A673 (cell line): ENCODE results near the gene REST. TPM values are rescaled to one million over a fixed set of nuclear protein-coding genes. Genes with fewer than 3 reads are reported as not detected.
A peak's percentile ranks its signal among the peaks of the same experiment; 100 is the strongest.

ENCODE experiments used
- BruUV-seq: library from RNA; stranded (reverse); fragments of 400-500 nt; replicated peaks from 2 replicates; lab custom pipeline; 2021; lab: Mats Ljungman, UMichigan
- CTCF ChIA-PET: fragments of 300-600 bp; sonication (Branson Sonifier 250); formaldehyde crosslinking; loops from one replicate; lab custom pipeline; 2022; ENCODE audit warnings: antibody characterized with exemption; lab: Charles Lee
- POLR2A ChIA-PET: fragments of 300-600 bp; sonication (Branson Sonifier 250); formaldehyde crosslinking; loops from one replicate; lab custom pipeline; 2022; ENCODE audit warnings: antibody characterized with exemption; ENCODE audit not compliant: low non-redundant PET; lab: Charles Lee
- DNase-seq: peaks from one replicate; pipeline ENCODE4 v3.0.0-alpha.2; 2015; ENCODE audit warnings: low spot score
- H3K27ac ChIP-seq: fragments of 200-600 bp; sonication (generic); 2 replicates; pipeline ENCODE4 v1.5.1; 2016; ENCODE audit warnings: mixed run types, low read depth, mild to moderate bottlenecking, mixed read lengths, antibody characterized with exemption, low read length; ENCODE audit not compliant: poor library complexity, severe bottlenecking
- H3K27me3 ChIP-seq: fragments of 200-600 bp; sonication (generic); replicated peaks from 2 replicates; pipeline ENCODE4 v1.6.1; 2017; ENCODE audit warnings: mixed run types, low read depth, mild to moderate bottlenecking, mixed read lengths, antibody characterized with exemption, low read length; ENCODE audit not compliant: insufficient read depth, poor library complexity
- H3K36me3 ChIP-seq: fragments of 200-600 bp; sonication (generic); 2 replicates; pipeline ENCODE4 v1.6.1; 2016; ENCODE audit warnings: mixed run types, mild to moderate bottlenecking, mixed read lengths, antibody characterized with exemption, low read length; ENCODE audit not compliant: insufficient read depth, poor library complexity, severe bottlenecking
- H3K4me1 ChIP-seq: fragments of 200-600 bp; sonication (generic); 2 replicates; pipeline ENCODE4 v1.6.1; 2017; ENCODE audit warnings: mixed run types, mild to moderate bottlenecking, mixed read lengths, antibody characterized with exemption, low read length; ENCODE audit not compliant: insufficient read depth, poor library complexity, severe bottlenecking
- H3K4me3 ChIP-seq: fragments of 200-600 bp; sonication (generic); 2 replicates; pipeline ENCODE4 v1.5.1; 2016; ENCODE audit warnings: low read depth, mixed run types, mild to moderate bottlenecking, mixed read lengths, low read length; ENCODE audit not compliant: poor library complexity, severe bottlenecking
- H3K9me3 ChIP-seq: fragments of 200-600 bp; sonication (generic); 2 replicates; pipeline ENCODE4 v1.6.1; 2016; ENCODE audit warnings: mixed run types, low read depth, mild to moderate bottlenecking, mixed read lengths, antibody characterized with exemption, low read length; ENCODE audit not compliant: poor library complexity, severe bottlenecking
- EZH2 ChIP-seq: fragments of 200-600 bp; sonication (generic); IDR thresholded peaks from 2 replicates; pipeline ENCODE4 v1.6.1; 2017; ENCODE audit warnings: borderline replicate concordance, low read depth, mild to moderate bottlenecking, mixed read lengths, antibody characterized with exemption, low read length; ENCODE audit not compliant: poor library complexity, severe bottlenecking
- intact Hi-C: fragments of 100-400 bp; cut with micrococcal nuclease; formaldehyde crosslinking; loops from one replicate; pipeline ENCODE4 v1.10.0; 2022; ENCODE audit not compliant: unreplicated experiment
- total RNA-seq: library from RNA; stranded (reverse); gene quantifications from 2 replicates; pipeline ENCODE4 v1.2.3, GENCODE V29; 2021
- TF ChIP-seq, protein P1 (sequence below): fragments of 300-800, 200-600 bp; sonication (generic); conservative IDR thresholded peaks from 2 replicates; pipeline ENCODE4 v1.5.1; 2017; ENCODE audit warnings: low read depth, mild to moderate bottlenecking, antibody characterized with exemption, low read length, moderate library complexity, mixed read lengths

REST gene
- total RNA-seq, 1 experiment from 2014 or later = 24.6 TPM

- H3K27ac ChIP-seq = no peak overlapping the region
- no peak overlapping the region for H3K4me3 ChIP-seq
- no peaks in the 10 kb centered on the region for H3K4me1 ChIP-seq
- no peak for TF ChIP-seq EZH2
- TF ChIP-seq, protein P1, sequence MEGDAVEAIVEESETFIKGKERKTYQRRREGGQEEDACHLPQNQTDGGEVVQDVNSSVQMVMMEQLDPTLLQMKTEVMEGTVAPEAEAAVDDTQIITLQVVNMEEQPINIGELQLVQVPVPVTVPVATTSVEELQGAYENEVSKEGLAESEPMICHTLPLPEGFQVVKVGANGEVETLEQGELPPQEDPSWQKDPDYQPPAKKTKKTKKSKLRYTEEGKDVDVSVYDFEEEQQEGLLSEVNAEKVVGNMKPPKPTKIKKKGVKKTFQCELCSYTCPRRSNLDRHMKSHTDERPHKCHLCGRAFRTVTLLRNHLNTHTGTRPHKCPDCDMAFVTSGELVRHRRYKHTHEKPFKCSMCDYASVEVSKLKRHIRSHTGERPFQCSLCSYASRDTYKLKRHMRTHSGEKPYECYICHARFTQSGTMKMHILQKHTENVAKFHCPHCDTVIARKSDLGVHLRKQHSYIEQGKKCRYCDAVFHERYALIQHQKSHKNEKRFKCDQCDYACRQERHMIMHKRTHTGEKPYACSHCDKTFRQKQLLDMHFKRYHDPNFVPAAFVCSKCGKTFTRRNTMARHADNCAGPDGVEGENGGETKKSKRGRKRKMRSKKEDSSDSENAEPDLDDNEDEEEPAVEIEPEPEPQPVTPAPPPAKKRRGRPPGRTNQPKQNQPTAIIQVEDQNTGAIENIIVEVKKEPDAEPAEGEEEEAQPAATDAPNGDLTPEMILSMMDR = no peak
- H3K27me3 ChIP-seq = no peaks in the 10 kb centered on the region
- no peaks in the 10 kb centered on the region for H3K9me3 ChIP-seq
- BruUV-seq = no TSS peak
- no peak for DNase-seq
- intact Hi-C loops = no loop called here
- POLR2A ChIA-PET = no interaction called here
- CTCF ChIA-PET = no interaction called here
- peaks cover 21% of the 10 kb centered on the region for H3K36me3 ChIP-seq
These were observed 65.6 kb downstream of the REST start for GRCh38 chr4:56973336-56973735.

GRCh38 chr4:56976283-56976836 is 68.7 kb downstream of the REST start:
- BruUV-seq = no TSS peak
- no peaks in the 10 kb centered on the region for H3K4me1 ChIP-seq
- ChIA-PET CTCF (no interaction called here), POLR2A (no interaction called here)
- no peaks in the 10 kb centered on the region for H3K9me3 ChIP-seq
- peak overlapping the region; percentile 84 for H3K4me3 ChIP-seq
- no peak overlapping the region for H3K27ac ChIP-seq
- H3K36me3 ChIP-seq = peaks cover 18% of the 10 kb centered on the region
- intact Hi-C loops = no loop called here
- H3K27me3 ChIP-seq = no peaks in the 10 kb centered on the region
- TF ChIP-seq EZH2 = no peak
- TF ChIP-seq, protein P1 = no peak
- no peak for DNase-seq

- CTCF ChIA-PET = no interaction called here
- H3K36me3 ChIP-seq = peaks cover 18% of the 10 kb centered on the region
- POLR2A ChIA-PET = interaction anchor here (1.4 kb wide), 1 partner anchor 19 kb away, joined by 3 read pairs; no protein-coding TSS in a partner anchor
- BruUV-seq = no TSS peak
- peak overlapping the region; percentile 68 for H3K27ac ChIP-seq
- intact Hi-C loops = no loop called here
- H3K27me3 ChIP-seq = no peaks in the 10 kb centered on the region
- H3K4me1 ChIP-seq = no peaks in the 10 kb centered on the region
- peak overlapping the region; percentile 84 for H3K4me3 ChIP-seq
- DNase-seq = no peak
- TF ChIP-seq, protein P1 = no peak
- no peak for TF ChIP-seq EZH2
- no peaks in the 10 kb centered on the region for H3K9me3 ChIP-seq
These were observed 69.2 kb downstream of the REST start for GRCh38 chr4:56976837-56977320.
